Effector CD8-positive, alpha-beta T cell (primary cell): ENCODE results near the gene XPO1.
A peak's percentile ranks its signal among the peaks of the same experiment; 100 is the strongest.
"Not testable (repeated sequence)": the region's sequence is repeated elsewhere in the genome, so short reads cannot be mapped to it uniquely, and the experiment has no call there.

ENCODE experiments used
- DNase-seq: peaks from one replicate; lab custom pipeline; 2025; lab: John Stamatoyannopoulos, UW
- total RNA-seq, 4 experiments: gene quantifications; one replicate each; lab custom pipeline; 2026; lab: John Stamatoyannopoulos, UW

XPO1 gene
- total RNA-seq, result 249 to 380 (median 371) reads per million in 4 experiments

GRCh38 chr2:61538200-61538919, at the start of gene XPO1:
Gene XPO1, minus strand, starts transcription at chr2:61538356. Its CDS starts 4,459 bp downstream, at chr2:61533897.
- DNase-seq, result peak; percentile 99

GRCh38 chr2:61586928-61587327, 48.8 kb upstream of the XPO1 start:
- DNase-seq, result not testable (repeated sequence)

- no peak for DNase-seq
Measured at GRCh38 chr2:61585383-61585782, 47.2 kb upstream of the XPO1 start.

- DNase-seq, result not testable (repeated sequence)
Measured at GRCh38 chr2:61584368-61584767, 46.2 kb upstream of the XPO1 start.

GRCh38 chr2:61582165-61582564, 44.0 kb upstream of the XPO1 start:
- DNase-seq, result no peak

- no peak for DNase-seq
Measured at GRCh38 chr2:61581716-61582115, 43.6 kb upstream of the XPO1 start.

GRCh38 chr2:61575447-61575859, 37.3 kb upstream of the XPO1 start:
- DNase-seq, result no peak

GRCh38 chr2:61566566-61566965, 28.4 kb upstream of the XPO1 start:
- no peak for DNase-seq

GRCh38 chr2:61562615-61563014, 24.5 kb upstream of the XPO1 start:
- no peak for DNase-seq

GRCh38 chr2:61558160-61558559, 20.0 kb upstream of the XPO1 start:
- DNase-seq, result no peak

GRCh38 chr2:61557381-61557780, 19.2 kb upstream of the XPO1 start:
- no peak for DNase-seq

- no peak for DNase-seq
Measured at GRCh38 chr2:61554604-61555003, 16.4 kb upstream of the XPO1 start.

GRCh38 chr2:61550375-61551209, 12.4 kb upstream of the XPO1 start:
- no peak for DNase-seq

GRCh38 chr2:61549546-61549945, 11.4 kb upstream of the XPO1 start:
- DNase-seq, result no peak

GRCh38 chr2:61543062-61543461, 4.9 kb upstream of the XPO1 start:
- no peak for DNase-seq

GRCh38 chr2:61540167-61540566, 2.0 kb upstream of the XPO1 start:
- DNase-seq, result not testable (repeated sequence)

GRCh38 chr2:61538920-61539520, 864 bp upstream of the XPO1 start:
- peak; percentile 29 for DNase-seq

GRCh38 chr2:61537950-61538199, 281 bp downstream of the XPO1 start:
- DNase-seq, result no peak

- DNase-seq, result peak; percentile 43
Measured at GRCh38 chr2:61537277-61537949, 743 bp downstream of the XPO1 start.

GRCh38 chr2:61536572-61537276, 1.4 kb downstream of the XPO1 start:
- DNase-seq, result peak; percentile 78

GRCh38 chr2:61536180-61536571, 2.0 kb downstream of the XPO1 start:
- DNase-seq, result no peak

GRCh38 chr2:61535449-61535848, 2.7 kb downstream of the XPO1 start:
- DNase-seq, result no peak
